ENCODE results near the gene GALNT11. TPM values are rescaled to one million over a fixed set of nuclear protein-coding genes. Genes with fewer than 3 reads are reported as not detected.

Gene GALNT11
- total RNA-seq, 1 donor from 2014 or later = 34.1 TPM

- H3K27ac Mint-ChIP-seq (ENCODE audit: unreplicated experiment) = no peak overlapping the region
- H3K36me3 Mint-ChIP-seq (ENCODE audit: unreplicated experiment) = peaks cover 34% of the 10 kb centered on the region
- TF ChIP-seq CTCF (IDR thresholded peaks at IDR 0.05) = no peak
- H3K9me3 Mint-ChIP-seq (ENCODE audit: unreplicated experiment) = no peaks in the 10 kb centered on the region
- peaks cover 8% of the 10 kb centered on the region for H3K4me1 Mint-ChIP-seq (ENCODE audit: unreplicated experiment)
- no peaks in the 10 kb centered on the region for H3K27me3 Mint-ChIP-seq (ENCODE audit: unreplicated experiment)
- DNase-seq (ENCODE audit: extremely low spot score, unreplicated experiment) = no peak
- H3K4me3 Mint-ChIP-seq (ENCODE audit: unreplicated experiment) = no peak overlapping the region
These were observed 77.6 kb downstream of the GALNT11 start for GRCh38 chr7:152103066-152103465.

DNA sequence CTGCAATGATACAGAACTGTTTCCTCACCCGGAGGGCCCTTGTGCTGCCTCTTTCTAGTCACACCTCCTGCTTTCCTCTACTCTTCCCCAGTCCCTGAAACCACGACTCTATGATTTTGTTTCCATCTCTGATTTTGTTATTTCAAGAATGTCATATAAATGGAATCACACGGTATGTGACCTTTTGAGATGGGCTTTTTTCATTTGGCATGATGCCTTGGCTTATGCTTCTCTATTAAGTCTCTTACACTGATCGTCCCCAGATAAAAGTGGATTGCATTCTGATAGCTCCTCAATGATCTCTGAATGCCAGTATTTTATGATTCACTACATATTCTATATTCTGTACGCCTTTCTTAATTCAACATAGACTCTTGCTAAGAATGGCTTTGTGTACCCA lies 78.2 kb downstream of the GALNT11 start:
- H3K36me3 Mint-ChIP-seq (ENCODE audit: unreplicated experiment) = peaks cover 36% of the 10 kb centered on the region
- no peak for TF ChIP-seq CTCF (IDR thresholded peaks at IDR 0.05)
- no peaks in the 10 kb centered on the region for H3K27me3 Mint-ChIP-seq (ENCODE audit: unreplicated experiment)
- no peak overlapping the region for H3K27ac Mint-ChIP-seq (ENCODE audit: unreplicated experiment)
- DNase-seq (ENCODE audit: extremely low spot score, unreplicated experiment) = no peak
- no peak overlapping the region for H3K4me3 Mint-ChIP-seq (ENCODE audit: unreplicated experiment)
- H3K9me3 Mint-ChIP-seq (ENCODE audit: unreplicated experiment) = no peaks in the 10 kb centered on the region
- H3K4me1 Mint-ChIP-seq (ENCODE audit: unreplicated experiment) = peaks cover 8% of the 10 kb centered on the region

DNA sequence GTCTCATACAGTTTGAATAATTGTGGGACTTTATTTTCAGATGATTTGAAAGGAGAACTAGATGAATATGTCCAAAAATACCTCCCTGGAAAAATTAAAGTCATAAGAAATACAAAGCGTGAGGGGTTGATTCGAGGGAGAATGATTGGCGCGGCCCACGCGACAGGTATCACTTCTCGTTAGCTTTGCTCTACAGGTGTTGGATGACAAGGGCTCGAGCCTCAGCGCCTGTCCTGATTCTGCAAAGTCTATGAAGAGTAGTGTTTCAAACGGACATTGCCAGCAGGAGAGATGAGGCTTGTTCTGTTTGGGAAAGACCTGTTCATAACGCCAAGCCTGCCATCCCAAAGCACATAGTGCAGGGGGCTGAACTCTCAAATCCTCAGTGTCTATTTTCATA lies 79.7 kb downstream of the GALNT11 start:
- no peak for DNase-seq (ENCODE audit: extremely low spot score, unreplicated experiment)
- Mint-ChIP-seq H3K27me3 (ENCODE audit: unreplicated experiment) (no peaks in the 10 kb centered on the region), H3K27ac (ENCODE audit: unreplicated experiment) (no peak overlapping the region), H3K9me3 (ENCODE audit: unreplicated experiment) (no peaks in the 10 kb centered on the region), H3K4me1 (ENCODE audit: unreplicated experiment) (peaks cover 8% of the 10 kb centered on the region), H3K36me3 (ENCODE audit: unreplicated experiment) (peaks cover 39% of the 10 kb centered on the region), H3K4me3 (ENCODE audit: unreplicated experiment) (no peak overlapping the region)
- TF ChIP-seq CTCF (IDR thresholded peaks at IDR 0.05) = no peak

- Mint-ChIP-seq H3K36me3 (ENCODE audit: unreplicated experiment) (peaks cover 36% of the 10 kb centered on the region), H3K9me3 (ENCODE audit: unreplicated experiment) (no peaks in the 10 kb centered on the region), H3K4me1 (ENCODE audit: unreplicated experiment) (peaks cover 8% of the 10 kb centered on the region), H3K4me3 (ENCODE audit: unreplicated experiment) (no peak overlapping the region), H3K27me3 (ENCODE audit: unreplicated experiment) (no peaks in the 10 kb centered on the region), H3K27ac (ENCODE audit: unreplicated experiment) (no peak overlapping the region)
- no peak for TF ChIP-seq CTCF (IDR thresholded peaks at IDR 0.05)
- no peak for DNase-seq (ENCODE audit: extremely low spot score, unreplicated experiment)
These were observed 81.5 kb downstream of the GALNT11 start for GRCh38 chr7:152106990-152107389.

DNA sequence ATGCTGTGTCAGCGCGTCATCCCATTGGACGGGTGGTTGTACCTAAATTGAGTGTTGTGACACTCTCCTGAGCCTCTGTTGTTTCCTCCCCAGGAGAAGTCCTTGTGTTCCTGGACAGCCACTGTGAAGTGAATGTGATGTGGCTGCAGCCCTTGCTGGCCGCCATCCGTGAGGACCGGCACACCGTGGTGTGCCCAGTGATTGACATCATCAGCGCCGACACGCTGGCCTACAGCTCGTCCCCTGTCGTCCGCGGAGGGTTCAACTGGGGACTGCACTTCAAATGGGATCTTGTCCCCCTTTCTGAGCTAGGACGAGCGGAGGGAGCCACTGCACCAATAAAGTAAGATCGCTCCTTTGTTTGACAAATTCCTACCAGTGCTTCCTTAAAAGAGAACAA lies 82.5 kb downstream of the GALNT11 start:
- TF ChIP-seq CTCF (IDR thresholded peaks at IDR 0.05) = no peak
- H3K27ac Mint-ChIP-seq (ENCODE audit: unreplicated experiment) = no peak overlapping the region
- DNase-seq (ENCODE audit: extremely low spot score, unreplicated experiment) = no peak
- no peaks in the 10 kb centered on the region for H3K27me3 Mint-ChIP-seq (ENCODE audit: unreplicated experiment)
- H3K4me1 Mint-ChIP-seq (ENCODE audit: unreplicated experiment) = peaks cover 8% of the 10 kb centered on the region
- peaks cover 36% of the 10 kb centered on the region for H3K36me3 Mint-ChIP-seq (ENCODE audit: unreplicated experiment)
- H3K4me3 Mint-ChIP-seq (ENCODE audit: unreplicated experiment) = no peak overlapping the region
- no peaks in the 10 kb centered on the region for H3K9me3 Mint-ChIP-seq (ENCODE audit: unreplicated experiment)

Measured in osteocyte (in vitro differentiated cells).